K562 (cell line): ENCODE data around the gene GAB2. TPM values are rescaled to one million over a fixed set of nuclear protein-coding genes. Genes with fewer than 3 reads are reported as not detected.
A peak's percentile ranks its signal among the peaks of the same experiment; 100 is the strongest.

Experiments
- BCOR ChIP-seq: fragments of 450-650 bp; IDR thresholded peaks from 2 replicates; pipeline ENCODE4 v1.6.1; 2016
- CBX1 ChIP-seq: sonication (generic); IDR thresholded peaks from 2 replicates; pipeline ENCODE4 v1.6.1; 2016; ENCODE audit warnings: antibody characterized with exemption, low read depth, mild to moderate bottlenecking
- COPS2 ChIP-seq: fragments of 450-650 bp; conservative IDR thresholded peaks from 2 replicates; pipeline ENCODE4 v1.6.1; 2016; ENCODE audit warnings: mild to moderate bottlenecking, moderate library complexity
- CTCF ChIP-seq, 3 experiments: IDR thresholded peaks in 2 of 3; conservative IDR thresholded peaks in 1 of 3; 2 replicates each; pipeline ENCODE4 v1.5.1; 2011 to 2012; ENCODE audit warnings: low read length in 3 of 3, mild to moderate bottlenecking in 3 of 3, control low read depth in 2 of 3, improper control_type of control experiment in 1 of 3, inconsistent platforms in 1 of 3, low read depth in 1 of 3, mixed read lengths in 1 of 3, moderate library complexity in 1 of 3; ENCODE audit not compliant: insufficient read depth in 2 of 3
- GATA2 ChIP-seq: sonication (generic); formaldehyde crosslinking; IDR thresholded peaks from 2 replicates; pipeline ENCODE4 v1.4.0; 2020; ENCODE audit warnings: mild to moderate bottlenecking, missing genetic modification reagents
- GTF2B ChIP-seq: IDR thresholded peaks from 2 replicates; pipeline ENCODE4 v1.6.1; 2011; ENCODE audit not compliant: insufficient read length; ENCODE audit errors: extremely low read depth
- JUN ChIP-seq, 2 experiments: sonication (generic) in 1 of 2; formaldehyde crosslinking in 1 of 2; IDR thresholded peaks; 2 replicates each; pipeline versions ENCODE4 v1.6.1 to v1.8.0; 2012 to 2022; ENCODE audit warnings: borderline replicate concordance in 2 of 2, mild to moderate bottlenecking in 2 of 2, improper control_type of control experiment in 1 of 2, low read depth in 1 of 2, low read length in 1 of 2, missing genetic modification reagents in 1 of 2
- L3MBTL2 ChIP-seq: fragments of 450-650 bp; IDR thresholded peaks from 2 replicates; pipeline ENCODE4 v1.6.1; 2016; ENCODE audit warnings: mild to moderate bottlenecking, moderate library complexity
- PRMT5 ChIP-seq: sonication (generic); formaldehyde crosslinking; IDR thresholded peaks from 2 replicates; pipeline ENCODE4 v1.5.0; 2020; ENCODE audit warnings: missing genetic modification reagents
- SMAD3 ChIP-seq: fragments of 450-650 bp; formaldehyde crosslinking; conservative IDR thresholded peaks from 2 replicates; pipeline ENCODE4 v1.4.0; 2020; ENCODE audit warnings: mild to moderate bottlenecking
- SOX6 ChIP-seq: fragments of 450-650 bp; IDR thresholded peaks from 2 replicates; pipeline ENCODE4 v1.6.1; 2014; ENCODE audit warnings: mild to moderate bottlenecking
- SUPT5H ChIP-seq: fragments of 450-650 bp; IDR thresholded peaks from 2 replicates; pipeline ENCODE4 v1.6.1; 2016
- TAF7 ChIP-seq: fragments of 450-650 bp; IDR thresholded peaks from 2 replicates; pipeline ENCODE4 v1.6.1; 2016; ENCODE audit warnings: missing genetic modification characterization, missing compliant biosample characterization
- TRIM25 ChIP-seq: fragments of 450-650 bp; IDR thresholded peaks from 2 replicates; pipeline ENCODE4 v1.7.0; 2016; ENCODE audit warnings: borderline replicate concordance
- VEZF1 ChIP-seq: fragments of 200-800 bp; sonication (Bioruptor generic); IDR thresholded peaks from 2 replicates; pipeline ENCODE4 v1.6.1; 2017; ENCODE audit warnings: missing genetic modification characterization, missing compliant biosample characterization
- ZNF143 ChIP-seq: sonication (generic); formaldehyde crosslinking; IDR thresholded peaks from 2 replicates; pipeline ENCODE4 v1.9.0; 2022; ENCODE audit warnings: mild to moderate bottlenecking, missing genetic modification reagents
- ZNF583 ChIP-seq: fragments of 250-450 bp; sonication (Bioruptor Pico); IDR thresholded peaks from 2 replicates; pipeline ENCODE4 v1.4.0; 2020
- ZNF655 ChIP-seq: fragments of 250-450 bp; sonication (Bioruptor Pico); IDR thresholded peaks from 2 replicates; pipeline ENCODE4 v1.5.0; 2021
- ZNF75A ChIP-seq: fragments of 450-650 bp; formaldehyde crosslinking; IDR thresholded peaks from 2 replicates; pipeline ENCODE4 v1.4.0; 2020; ENCODE audit warnings: mild to moderate bottlenecking
- ZNF766 ChIP-seq: fragments of 200-800 bp; sonication (Bioruptor generic); conservative IDR thresholded peaks from 2 replicates; pipeline ENCODE4 v1.6.1; 2016; ENCODE audit warnings: missing genetic modification characterization, missing compliant biosample characterization
- ZZZ3 ChIP-seq: fragments of 450-650 bp; IDR thresholded peaks from 2 replicates; pipeline ENCODE4 v1.6.1; 2016; ENCODE audit warnings: antibody characterized with exemption, mild to moderate bottlenecking, moderate library complexity
- polyA plus RNA-seq, 8 experiments: library from polyadenylated mRNA; depleted of rRNA in 4 of 8; stranded (reverse) in 5 of 8; unstranded in 3 of 8; fragments of >200 nt; fragmentation: Nextera tagmentation in 2 of 8; fragmentation: Illumina TruSeq in 1 of 8; extraction: Ambion mirVana in 2 of 8; extraction: Trizol in 1 of 8; gene quantifications; 2 replicates each; pipeline versions ENCODE4 v1.2.1 to v1.2.3, GENCODE V29; 2011 to 2014; ENCODE audit warnings: inconsistent platforms in 1 of 8, missing spikeins in 1 of 8
- total RNA-seq, 7 experiments: library from RNA; depleted of rRNA in 6 of 7; stranded (reverse); fragments of >200 nt in 6 of 7; fragmentation: Illumina TruSeq in 2 of 7; extraction: Trizol in 2 of 7; gene quantifications; 2 replicates each; pipeline versions ENCODE4 v1.2.1 to v1.2.3, GENCODE V29; 2011 to 2021; ENCODE audit warnings: low replicate concordance in 1 of 7

The GAB2 gene
- total and polyA plus RNA-seq, 9 of the 15 experiments (the other 6 are each of a cell fraction or from before 2014, with no cell fraction given): 2.3 to 35.2 (median 16.1) TPM

GRCh38 chr11:78188286-78189173 lies 229.1 kb downstream of the GAB2 start, which contains the start of the genes KCTD21 and USP35 (continued):
- TF ChIP-seq PRMT5 (no peak), VEZF1 (peak; percentile 98), ZNF583 (CRISPR knock-in tag) (peak; percentile 31; the same call in 1 of the 2 replicates), L3MBTL2 (peak; percentile 45; the same call in 1 of the 2 replicates), ZNF143 (CRISPR knock-in tag) (peak; percentile 99), ZNF766 (CRISPR knock-in tag) (peak; percentile 93), BCOR (peak; percentile 100), TAF7 (no peak), CTCF (IDR thresholded peaks at IDR 0.05 in 2 of 3, conservative IDR thresholded peaks at IDR 0.05 in 1 of 3; ENCODE audit: insufficient read depth in 2 of 3, low read depth in 1 of 3, low read length in 3 of 3) (no peak), ZZZ3 (no peak), SUPT5H (peak; percentile 64), ZNF75A (CRISPR knock-in tag) (no peak), SOX6 (0 out of 2 replicates have a peak, but pooled peaks have one; percentile 6), COPS2 (no peak), GATA2 (CRISPR knock-in tag) (no peak), CBX1 (peak; percentile 99), TRIM25 (no peak), JUN (IDR thresholded peaks at IDR 0.05; ENCODE audit: borderline replicate concordance, low read depth, low read length) (no peak; the same call in 1 of the 2 replicates), JUN (CRISPR knock-in tag; IDR thresholded peaks at IDR 0.05; ENCODE audit: borderline replicate concordance) (no peak), SMAD3 (no peak), GTF2B (no peak), ZNF655 (CRISPR knock-in tag) (no peak)
